ENCODE data around the gene HSF4. TPM values are rescaled to one million over a fixed set of nuclear protein-coding genes. Genes with fewer than 3 reads are reported as not detected.
A peak's percentile ranks its signal among the peaks of the same experiment; 100 is the strongest.

Gene HSF4
- total and polyA plus RNA-seq, 8 donors, result 2.5 to 38.2 (median 5.0) TPM

- Histone ChIP-seq H3K36me3 (no peaks in the 10 kb centered on the region), H3K4me1 (peaks cover 45 to 69% of the 10 kb centered on the region in 2 donors), H3K9me3 (no peaks in the 10 kb centered on the region), H3K4me3 (no peak overlapping the region), H3K27me3 (peaks cover 25 to 100% of the 10 kb centered on the region in 2 donors), H3K27ac (no peak overlapping the region)
- intact Hi-C loops (cut with DNase I), result no loop called here
- no peak for TF ChIP-seq CTCF (IDR thresholded peaks at IDR 0.05)
- ATAC-seq (no peak), DNase-seq (no peak)
These were observed 2.1 kb downstream of the HSF4 start for GRCh38 chr16:67166598-67167168.

GRCh38 chr16:67167588-67167987 is 3.0 kb downstream of the HSF4 start:
- intact Hi-C loops (cut with DNase I), result no loop called here
- Histone ChIP-seq H3K27me3 (peaks cover 25 to 92% of the 10 kb centered on the region in 2 donors), H3K27ac (no peak overlapping the region), H3K4me1 (peaks cover 39 to 66% of the 10 kb centered on the region in 2 donors), H3K36me3 (no peaks in the 10 kb centered on the region), H3K4me3 (no peak overlapping the region), H3K9me3 (no peaks in the 10 kb centered on the region)
- no peak for TF ChIP-seq CTCF (IDR thresholded peaks at IDR 0.05)
- ATAC-seq (no peak), DNase-seq (peak in 1 of 4 donors; percentile 61)

- Histone ChIP-seq H3K27me3 (peaks cover 18 to 90% of the 10 kb centered on the region in 2 donors), H3K36me3 (no peaks in the 10 kb centered on the region), H3K9me3 (no peaks in the 10 kb centered on the region), H3K4me1 (peaks cover 32 to 66% of the 10 kb centered on the region in 2 donors), H3K27ac (no peak overlapping the region), H3K4me3 (no peak overlapping the region)
- no peak for ATAC-seq
- DNase-seq, result peak in 1 of 4 donors; percentile 39
- intact Hi-C loops (cut with DNase I), result no loop called here
- TF ChIP-seq CTCF (IDR thresholded peaks at IDR 0.05), result no peak
These were observed 4.5 kb downstream of the HSF4 start for GRCh38 chr16:67169011-67169451.

- Histone ChIP-seq H3K9me3 (no peaks in the 10 kb centered on the region), H3K27ac (peak overlapping the region; percentile 81 to 90), H3K4me3 (peak overlapping the region; percentile 29 to 43), H3K36me3 (no peaks in the 10 kb centered on the region), H3K4me1 (peaks cover 33 to 66% of the 10 kb centered on the region in 2 donors), H3K27me3 (peaks cover 18 to 90% of the 10 kb centered on the region in 2 donors)
- peak; percentile 33 to 46 for TF ChIP-seq CTCF (IDR thresholded peaks at IDR 0.05)
- no peak for ATAC-seq
- intact Hi-C loops (cut with DNase I), result no loop called here
- peak in 1 of 4 donors; percentile 78 for DNase-seq
These were observed 5.2 kb downstream of the HSF4 start for GRCh38 chr16:67169642-67170167.

- TF ChIP-seq CTCF (IDR thresholded peaks at IDR 0.05), result no peak
- peaks cover 30 to 66% of the 10 kb centered on the region in 2 donors for H3K4me1 ChIP-seq
- DNase-seq, result peak; percentile 61 to 95 (median 82)
- no peaks in the 10 kb centered on the region for H3K9me3 ChIP-seq
- H3K27me3 ChIP-seq, result peaks cover 11 to 90% of the 10 kb centered on the region in 2 donors
- peak within 1 kb of the TSS; percentile 29 to 43 for H3K4me3 ChIP-seq
- ATAC-seq, result peak; percentile 72
- H3K36me3 ChIP-seq, result no peaks in the 10 kb centered on the region
- intact Hi-C loops (cut with DNase I), result no loop called here
- H3K27ac ChIP-seq, result peak within 1 kb of the TSS; percentile 81 to 90
These were observed 5.8 kb downstream of the HSF4 start, which contains the start of gene NOL3 for GRCh38 chr16:67170168-67170948. Gene NOL3 (plus strand): TSS chr16:67170538.

All from left lung (tissue), 10 donors.